DOHH2 (cell line): Measurements from ENCODE around the gene MAGEA3.

Source experiments
- CTCF ChIP-seq: fragments of 200-600 bp; sonication (generic); IDR thresholded peaks from one replicate; pipeline ENCODE4 v1.5.1; 2014; ENCODE audit warnings: antibody characterized with exemption, mild to moderate bottlenecking, low read depth, low read length; ENCODE audit not compliant: poor library complexity, severe bottlenecking
- EZH2phosphoT487 ChIP-seq: fragments of 200-600 bp; sonication (generic); IDR thresholded peaks from 2 replicates; pipeline ENCODE4 v1.6.1; 2017; ENCODE audit warnings: borderline replicate concordance, mild to moderate bottlenecking, antibody characterized with exemption, low read length, moderate library complexity, mixed read lengths

- TF ChIP-seq CTCF = no peak
- TF ChIP-seq EZH2phosphoT487 = no peak
Measured at GRCh38 chrX:152656890-152657289, 41.7 kb upstream of the MAGEA3 start.
